Measurements from ENCODE around the gene FDXR. TPM values are rescaled to one million over a fixed set of nuclear protein-coding genes. Genes with fewer than 3 reads are reported as not detected.
A peak's percentile ranks its signal among the peaks of the same experiment; 100 is the strongest.

FDXR gene
- total and polyA plus RNA-seq, 9 of the 15 experiments (the other 6 are each of a cell fraction or from before 2014, with no cell fraction given) = 0.89 to 70.7 (median 30.9) TPM

DNA sequence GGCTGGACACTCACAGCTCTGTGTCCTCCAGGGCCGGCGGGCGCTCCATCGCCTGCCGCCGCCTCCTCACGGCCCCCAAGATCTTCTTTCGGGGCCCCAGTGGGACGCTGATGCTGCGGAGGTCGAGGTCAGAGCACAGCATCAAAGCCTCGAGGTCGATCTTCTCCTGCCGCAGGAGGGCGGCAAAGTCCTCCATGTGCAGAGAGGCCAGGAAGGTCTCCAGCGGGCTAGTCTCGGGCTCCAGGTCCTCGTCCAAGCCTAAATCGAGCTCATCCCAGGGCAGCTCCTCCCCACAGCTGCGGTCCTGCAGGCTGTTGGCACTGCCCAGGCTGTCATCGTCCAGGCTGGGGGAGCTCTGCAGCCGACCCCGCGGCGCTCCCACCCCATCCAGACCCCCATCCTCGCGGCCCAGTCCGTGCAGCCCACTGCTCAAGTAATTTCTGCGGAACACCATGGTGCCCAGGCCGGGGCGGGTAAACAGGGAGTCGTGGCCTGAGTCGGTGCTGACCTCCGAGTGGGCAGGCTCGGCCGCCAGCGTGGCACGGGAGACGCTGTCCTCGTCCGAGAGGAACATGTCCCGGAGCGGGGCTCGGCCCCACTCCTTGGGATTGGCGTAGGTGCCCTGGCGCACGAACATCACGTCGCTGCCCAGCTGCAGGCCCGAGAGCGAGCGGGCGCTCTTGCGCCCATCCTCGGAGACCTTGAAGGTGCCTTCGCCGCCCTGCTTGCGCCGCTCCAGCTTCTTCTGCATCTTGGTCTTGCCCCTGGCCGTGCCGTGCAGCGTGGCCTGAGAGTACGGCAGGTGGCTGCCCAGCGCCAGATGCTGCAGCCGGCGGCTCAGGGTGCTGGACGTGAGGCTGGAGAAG is 46.9 kb upstream of the FDXR start (continued):
- TF ChIP-seq TEAD4 (IDR thresholded peaks at IDR 0.05; ENCODE audit: low read length) (no peak), TEAD4 (CRISPR knock-in tag; IDR thresholded peaks at IDR 0.05; ENCODE audit: borderline replicate concordance) (no peak), GTF2F1 (IDR thresholded peaks at IDR 0.05; ENCODE audit: low read depth, low read length) (no peak), HMGN3 (IDR thresholded peaks at IDR 0.05; ENCODE audit: borderline replicate concordance, extremely low read depth, insufficient read length, low read depth, low read length) (no peak), ZNF830 (CRISPR knock-in tag; IDR thresholded peaks at IDR 0.05) (no peak), CBX5 (IDR thresholded peaks at IDR 0.05; ENCODE audit: borderline replicate concordance, low read depth) (no peak), PHTF2 (CRISPR knock-in tag; IDR thresholded peaks at IDR 0.05) (no peak), ZNF431 (CRISPR knock-in tag; IDR thresholded peaks at IDR 0.05) (no peak), FOXA1 (IDR thresholded peaks at IDR 0.05; ENCODE audit: borderline replicate concordance) (no peak), JUNB (CRISPR knock-in tag; conservative IDR thresholded peaks at IDR 0.05) (no peak), L3MBTL2 (IDR thresholded peaks at IDR 0.05) (peak; percentile 47; the same call in 1 of the 2 replicates), U2AF1 (optimal IDR thresholded peaks at IDR 0.05; ENCODE audit: low read depth, low read length) (no peak), ZNF699 (CRISPR knock-in tag; IDR thresholded peaks at IDR 0.05; ENCODE audit: insufficient replicate concordance) (no peak)
- TF ChIP-seq, protein P1, sequence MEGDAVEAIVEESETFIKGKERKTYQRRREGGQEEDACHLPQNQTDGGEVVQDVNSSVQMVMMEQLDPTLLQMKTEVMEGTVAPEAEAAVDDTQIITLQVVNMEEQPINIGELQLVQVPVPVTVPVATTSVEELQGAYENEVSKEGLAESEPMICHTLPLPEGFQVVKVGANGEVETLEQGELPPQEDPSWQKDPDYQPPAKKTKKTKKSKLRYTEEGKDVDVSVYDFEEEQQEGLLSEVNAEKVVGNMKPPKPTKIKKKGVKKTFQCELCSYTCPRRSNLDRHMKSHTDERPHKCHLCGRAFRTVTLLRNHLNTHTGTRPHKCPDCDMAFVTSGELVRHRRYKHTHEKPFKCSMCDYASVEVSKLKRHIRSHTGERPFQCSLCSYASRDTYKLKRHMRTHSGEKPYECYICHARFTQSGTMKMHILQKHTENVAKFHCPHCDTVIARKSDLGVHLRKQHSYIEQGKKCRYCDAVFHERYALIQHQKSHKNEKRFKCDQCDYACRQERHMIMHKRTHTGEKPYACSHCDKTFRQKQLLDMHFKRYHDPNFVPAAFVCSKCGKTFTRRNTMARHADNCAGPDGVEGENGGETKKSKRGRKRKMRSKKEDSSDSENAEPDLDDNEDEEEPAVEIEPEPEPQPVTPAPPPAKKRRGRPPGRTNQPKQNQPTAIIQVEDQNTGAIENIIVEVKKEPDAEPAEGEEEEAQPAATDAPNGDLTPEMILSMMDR (IDR thresholded peaks at IDR 0.05 in 2 of 3, conservative IDR thresholded peaks at IDR 0.05 in 1 of 3; ENCODE audit: insufficient read depth in 2 of 3, low read depth in 1 of 3, low read length in 3 of 3) = peak; percentile 33 to 60 (median 54); a peak in 4 of 6 replicates
- TF ChIP-seq, protein P2, sequence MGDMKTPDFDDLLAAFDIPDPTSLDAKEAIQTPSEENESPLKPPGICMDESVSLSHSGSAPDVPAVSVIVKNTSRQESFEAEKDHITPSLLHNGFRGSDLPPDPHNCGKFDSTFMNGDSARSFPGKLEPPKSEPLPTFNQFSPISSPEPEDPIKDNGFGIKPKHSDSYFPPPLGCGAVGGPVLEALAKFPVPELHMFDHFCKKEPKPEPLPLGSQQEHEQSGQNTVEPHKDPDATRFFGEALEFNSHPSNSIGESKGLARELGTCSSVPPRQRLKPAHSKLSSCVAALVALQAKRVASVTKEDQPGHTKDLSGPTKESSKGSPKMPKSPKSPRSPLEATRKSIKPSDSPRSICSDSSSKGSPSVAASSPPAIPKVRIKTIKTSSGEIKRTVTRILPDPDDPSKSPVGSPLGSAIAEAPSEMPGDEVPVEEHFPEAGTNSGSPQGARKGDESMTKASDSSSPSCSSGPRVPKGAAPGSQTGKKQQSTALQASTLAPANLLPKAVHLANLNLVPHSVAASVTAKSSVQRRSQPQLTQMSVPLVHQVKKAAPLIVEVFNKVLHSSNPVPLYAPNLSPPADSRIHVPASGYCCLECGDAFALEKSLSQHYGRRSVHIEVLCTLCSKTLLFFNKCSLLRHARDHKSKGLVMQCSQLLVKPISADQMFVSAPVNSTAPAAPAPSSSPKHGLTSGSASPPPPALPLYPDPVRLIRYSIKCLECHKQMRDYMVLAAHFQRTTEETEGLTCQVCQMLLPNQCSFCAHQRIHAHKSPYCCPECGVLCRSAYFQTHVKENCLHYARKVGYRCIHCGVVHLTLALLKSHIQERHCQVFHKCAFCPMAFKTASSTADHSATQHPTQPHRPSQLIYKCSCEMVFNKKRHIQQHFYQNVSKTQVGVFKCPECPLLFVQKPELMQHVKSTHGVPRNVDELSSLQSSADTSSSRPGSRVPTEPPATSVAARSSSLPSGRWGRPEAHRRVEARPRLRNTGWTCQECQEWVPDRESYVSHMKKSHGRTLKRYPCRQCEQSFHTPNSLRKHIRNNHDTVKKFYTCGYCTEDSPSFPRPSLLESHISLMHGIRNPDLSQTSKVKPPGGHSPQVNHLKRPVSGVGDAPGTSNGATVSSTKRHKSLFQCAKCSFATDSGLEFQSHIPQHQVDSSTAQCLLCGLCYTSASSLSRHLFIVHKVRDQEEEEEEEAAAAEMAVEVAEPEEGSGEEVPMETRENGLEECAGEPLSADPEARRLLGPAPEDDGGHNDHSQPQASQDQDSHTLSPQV (IDR thresholded peaks at IDR 0.05) = no peak
